Measurements from ENCODE around the gene MAPK10. TPM values are rescaled to one million over a fixed set of nuclear protein-coding genes. Genes with fewer than 3 reads are reported as not detected.
"Not testable (repeated sequence)": the region's sequence is repeated elsewhere in the genome, so short reads cannot be mapped to it uniquely, and the experiment has no call there.

The MAPK10 gene
- polyA plus RNA-seq, 1 donor from 2014 or later: 0.94 TPM

DNA sequence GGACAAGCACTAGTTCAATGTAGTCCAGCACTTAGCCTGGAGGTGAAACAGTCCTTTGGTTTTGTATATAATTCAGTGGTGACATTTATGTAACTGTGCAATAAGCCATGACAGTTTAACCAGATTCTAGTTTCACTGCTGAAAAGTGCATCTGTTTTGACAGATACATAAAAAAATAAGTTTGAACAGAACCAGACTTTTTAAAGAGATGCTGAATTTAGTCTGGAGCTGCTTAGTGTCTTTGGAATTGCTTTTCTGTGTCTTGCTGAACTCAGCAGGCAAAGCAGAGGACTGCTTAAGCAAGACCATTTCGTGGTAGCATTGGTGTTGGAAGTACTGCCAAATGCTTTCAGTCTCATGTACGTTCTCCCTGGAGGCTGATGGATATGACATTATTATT is 393.5 kb downstream of the MAPK10 start:
- H3K27ac Mint-ChIP-seq: no peak overlapping the region
- peaks cover 9% of the 10 kb centered on the region for H3K36me3 Mint-ChIP-seq
- peaks cover 0 to 4% (median 4%) of the 10 kb centered on the region in 3 donors for H3K9me3 Mint-ChIP-seq
- H3K4me1 Mint-ChIP-seq: peaks cover 6 to 23% (median 10%) of the 10 kb centered on the region in 3 donors
- H3K27me3 Mint-ChIP-seq: no peaks in the 10 kb centered on the region
- H3K4me3 Mint-ChIP-seq: no peak overlapping the region

DNA sequence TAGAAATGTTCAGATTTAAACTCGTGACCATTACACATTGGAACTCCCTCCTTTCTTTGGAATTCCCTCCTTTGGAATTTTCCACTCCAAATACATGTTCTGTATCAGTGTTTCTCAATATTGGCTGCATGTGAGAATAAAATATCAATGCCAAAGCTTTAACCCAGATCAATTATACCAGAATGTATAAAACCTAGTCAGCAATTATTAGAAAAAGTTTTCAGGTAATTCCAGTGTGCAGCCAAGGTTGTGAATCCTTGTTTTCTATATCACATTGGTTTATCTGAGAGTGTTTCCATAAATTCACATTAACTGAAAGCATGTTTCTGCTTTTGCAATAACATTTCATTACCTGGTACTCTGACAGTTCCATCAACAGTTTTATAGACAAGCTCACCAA is 394.3 kb downstream of the MAPK10 start:
- H3K27me3 Mint-ChIP-seq: no peaks in the 10 kb centered on the region
- H3K4me1 Mint-ChIP-seq: peaks cover 6 to 25% (median 10%) of the 10 kb centered on the region in 3 donors
- peak overlapping the region in 1 of 3 donors; percentile 64 for H3K27ac Mint-ChIP-seq
- peaks cover 9% of the 10 kb centered on the region for H3K36me3 Mint-ChIP-seq
- H3K4me3 Mint-ChIP-seq: no peak overlapping the region
- H3K9me3 Mint-ChIP-seq: peaks cover 0 to 4% (median 4%) of the 10 kb centered on the region in 3 donors

DNA sequence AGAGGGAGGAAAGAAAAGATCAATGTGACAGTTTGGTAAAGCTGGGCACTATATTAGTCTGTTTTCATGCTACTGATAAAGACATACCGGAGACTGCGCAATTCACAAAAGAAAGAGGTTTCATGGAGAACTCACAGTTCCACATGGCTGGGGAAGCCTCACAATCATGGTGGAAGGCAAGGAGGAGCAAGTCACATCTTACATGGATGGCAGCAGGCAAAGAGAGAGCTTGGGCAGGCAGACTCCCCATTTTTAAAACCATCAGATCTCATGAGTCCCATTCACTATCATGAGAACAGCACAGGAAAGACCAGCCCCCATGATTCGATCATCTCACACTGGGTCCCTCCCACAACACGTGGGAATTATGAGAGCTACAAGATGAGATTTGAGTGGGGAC is 394.8 kb downstream of the MAPK10 start:
- Mint-ChIP-seq H3K4me1 (peaks cover 6 to 25% (median 10%) of the 10 kb centered on the region in 3 donors), H3K36me3 (peaks cover 10% of the 10 kb centered on the region)
- not testable (repeated sequence) for H3K9me3 Mint-ChIP-seq, H3K4me3 Mint-ChIP-seq, H3K27ac Mint-ChIP-seq, H3K27me3 Mint-ChIP-seq

DNA sequence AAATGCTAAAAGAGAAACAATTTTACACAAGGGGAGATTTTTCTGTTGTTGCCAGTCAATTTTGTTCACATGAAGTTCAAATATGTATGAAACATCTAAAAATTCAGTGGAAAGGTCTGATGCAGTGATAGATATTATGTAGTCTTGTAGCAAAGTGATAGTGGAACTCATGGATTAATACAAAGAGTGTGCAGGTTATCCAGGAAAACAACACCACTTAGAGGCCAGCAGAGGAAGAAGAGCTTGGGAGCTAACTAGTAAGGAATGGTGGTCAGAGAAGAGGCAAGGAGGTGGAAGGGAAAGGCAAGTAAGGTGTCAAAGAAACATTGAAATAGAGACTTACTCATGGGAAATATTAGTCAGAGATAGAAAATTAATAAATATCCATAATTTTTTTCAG is 395.6 kb downstream of the MAPK10 start:
- H3K27me3 Mint-ChIP-seq: no peaks in the 10 kb centered on the region
- H3K9me3 Mint-ChIP-seq: peaks cover 0 to 4% (median 4%) of the 10 kb centered on the region in 3 donors
- H3K27ac Mint-ChIP-seq: peak overlapping the region in 2 of 3 donors; percentile 25 to 65
- peaks cover 11% of the 10 kb centered on the region for H3K36me3 Mint-ChIP-seq
- no peak overlapping the region for H3K4me3 Mint-ChIP-seq
- H3K4me1 Mint-ChIP-seq: peaks cover 6 to 25% (median 10%) of the 10 kb centered on the region in 3 donors

DNA sequence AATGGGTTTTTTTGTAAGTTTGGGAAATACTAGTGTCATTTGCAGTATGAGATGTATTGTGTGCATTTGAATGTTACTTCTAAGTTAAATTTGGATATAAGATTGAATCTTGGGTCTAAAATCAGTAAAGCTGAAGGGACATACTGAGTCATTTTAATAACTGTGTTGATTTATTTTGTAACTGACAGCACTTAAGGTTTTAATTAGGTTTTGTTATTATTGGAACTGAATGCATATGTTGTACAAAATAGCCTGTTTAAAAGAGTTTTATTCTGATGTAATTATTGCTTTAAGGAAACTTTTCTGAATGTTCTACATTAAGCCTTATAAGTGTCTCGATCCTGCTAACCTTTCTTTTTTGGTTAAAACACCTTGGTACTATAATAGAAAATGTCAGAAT is 396.6 kb downstream of the MAPK10 start:
- H3K4me1 Mint-ChIP-seq: peaks cover 4 to 18% (median 6%) of the 10 kb centered on the region in 3 donors
- H3K9me3 Mint-ChIP-seq: peaks cover 0 to 4% (median 4%) of the 10 kb centered on the region in 3 donors
- peak overlapping the region in 1 of 3 donors; percentile 11 for H3K27ac Mint-ChIP-seq
- no peaks in the 10 kb centered on the region for H3K27me3 Mint-ChIP-seq
- no peak overlapping the region for H3K4me3 Mint-ChIP-seq
- peaks cover 14% of the 10 kb centered on the region for H3K36me3 Mint-ChIP-seq

DNA sequence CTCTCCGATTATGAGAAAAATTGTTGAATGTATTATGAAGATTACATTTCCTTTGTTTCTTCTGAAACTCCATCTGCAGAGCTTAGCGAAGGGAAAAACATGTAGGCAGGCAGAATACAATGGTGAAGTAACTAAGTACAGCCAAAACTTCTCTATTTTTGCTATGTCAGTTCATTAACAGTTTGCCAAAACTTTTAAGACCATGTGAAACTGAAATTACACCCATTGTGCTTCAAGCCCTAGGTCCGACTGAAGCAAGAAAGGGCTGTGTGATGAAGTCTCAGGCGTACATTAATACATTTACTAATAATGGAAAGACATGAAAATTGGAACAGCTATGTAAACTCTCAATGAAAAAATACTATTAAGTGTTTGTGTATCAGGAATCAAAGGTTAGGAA is 398.0 kb downstream of the MAPK10 start:
- no peak overlapping the region for H3K4me3 Mint-ChIP-seq
- peaks cover 0 to 4% (median 4%) of the 10 kb centered on the region in 3 donors for H3K9me3 Mint-ChIP-seq
- no peaks in the 10 kb centered on the region for H3K27me3 Mint-ChIP-seq
- H3K27ac Mint-ChIP-seq: no peak overlapping the region
- peaks cover 2 to 7% (median 3%) of the 10 kb centered on the region in 3 donors for H3K4me1 Mint-ChIP-seq
- H3K36me3 Mint-ChIP-seq: peaks cover 18% of the 10 kb centered on the region

DNA sequence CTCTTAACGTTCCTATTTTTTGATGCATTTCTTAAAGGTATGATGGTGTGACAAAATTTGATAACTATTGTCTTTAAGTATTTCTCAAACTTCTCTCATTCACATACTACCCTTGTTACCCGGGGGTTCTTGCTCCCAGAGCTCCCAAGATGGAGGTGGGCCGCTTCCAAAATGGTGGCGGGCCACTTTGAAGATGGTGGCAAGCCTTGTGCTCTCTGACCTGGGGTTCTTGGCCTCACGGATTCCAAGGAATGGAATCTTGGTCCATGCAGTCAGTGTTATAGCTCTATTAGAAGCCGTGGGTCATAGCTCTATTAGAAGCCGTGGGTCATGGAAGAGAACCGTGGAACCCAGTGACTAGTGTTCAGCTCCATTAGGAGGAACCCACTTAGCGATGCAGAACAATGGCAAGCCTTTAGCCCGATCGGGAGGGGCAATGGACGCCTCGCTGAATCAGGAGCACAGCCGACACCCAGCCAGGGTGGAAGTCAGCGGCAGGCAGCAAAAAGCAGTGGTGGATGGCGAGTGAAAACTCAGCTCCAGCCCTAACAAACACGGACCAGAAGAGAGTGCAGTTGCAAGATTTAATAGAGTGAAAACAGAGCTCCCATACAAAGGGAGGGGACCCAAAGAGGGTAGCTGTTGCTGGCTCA is 403.4 kb downstream of the MAPK10 start:
- Mint-ChIP-seq H3K4me1 (peaks cover 0 to 9% (median 2%) of the 10 kb centered on the region in 3 donors), H3K27me3 (no peaks in the 10 kb centered on the region), H3K36me3 (peaks cover 11% of the 10 kb centered on the region), H3K9me3 (no peaks in the 10 kb centered on the region), H3K4me3 (no peak overlapping the region), H3K27ac (no peak overlapping the region)

DNA sequence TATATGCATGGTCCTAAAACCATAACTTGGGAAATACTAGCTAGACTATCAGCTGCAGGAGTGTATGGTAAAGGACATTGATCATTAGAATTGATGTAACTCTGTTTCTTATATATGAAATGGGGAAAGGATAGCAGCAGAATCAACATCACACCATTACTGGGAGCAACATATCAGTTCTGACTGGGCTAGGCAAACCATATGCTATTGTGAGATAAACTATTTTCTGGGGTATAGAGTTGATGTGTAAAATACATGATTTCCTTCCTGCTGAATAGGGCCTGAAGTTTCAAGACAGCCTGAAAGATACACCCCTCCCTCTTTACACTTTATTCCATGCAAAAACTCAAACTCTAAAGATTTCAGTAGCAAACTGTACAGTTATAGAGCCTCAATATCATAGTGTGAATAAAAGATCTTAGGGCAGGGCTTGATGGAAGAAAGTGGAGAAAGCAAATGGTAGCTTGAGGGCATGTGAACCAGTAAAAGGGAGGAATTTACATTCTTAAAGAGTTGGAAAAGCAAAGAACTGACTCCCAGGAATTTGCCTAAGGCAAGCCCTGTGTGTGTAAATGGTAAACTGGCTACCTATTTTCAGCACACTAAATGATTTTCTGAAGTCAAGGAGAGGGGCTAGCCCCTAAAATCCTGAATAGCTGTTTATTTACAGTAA is 404.1 kb downstream of the MAPK10 start:
- Mint-ChIP-seq H3K36me3 (peaks cover 12% of the 10 kb centered on the region), H3K27ac (no peak overlapping the region), H3K9me3 (no peaks in the 10 kb centered on the region), H3K4me1 (peaks cover 0 to 7% (median 2%) of the 10 kb centered on the region in 3 donors), H3K4me3 (no peak overlapping the region), H3K27me3 (no peaks in the 10 kb centered on the region)

DNA sequence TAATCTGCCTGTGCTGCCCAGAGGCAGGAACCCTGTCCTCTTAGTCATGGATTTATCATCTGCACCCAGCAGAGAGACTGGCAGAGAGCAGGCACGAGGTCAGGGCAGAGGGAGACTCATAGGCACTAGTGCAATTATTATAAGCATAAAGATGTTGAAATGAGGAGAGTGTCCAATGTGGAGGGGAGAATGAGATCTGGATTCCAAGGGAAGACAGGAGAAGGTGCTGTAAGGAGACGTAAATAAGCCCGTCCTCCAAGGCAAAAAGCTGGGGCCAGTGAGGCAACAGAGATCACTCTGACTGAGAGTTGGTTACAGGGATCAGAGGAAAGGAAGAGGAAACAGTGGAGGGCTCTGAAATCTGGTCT is 406.2 kb downstream of the MAPK10 start:
- Mint-ChIP-seq H3K4me3 (no peak overlapping the region), H3K36me3 (peaks cover 7% of the 10 kb centered on the region), H3K9me3 (no peaks in the 10 kb centered on the region), H3K27ac (peak overlapping the region in 1 of 3 donors; percentile 21), H3K27me3 (no peaks in the 10 kb centered on the region), H3K4me1 (peaks cover 0 to 10% (median 2%) of the 10 kb centered on the region in 3 donors)

DNA sequence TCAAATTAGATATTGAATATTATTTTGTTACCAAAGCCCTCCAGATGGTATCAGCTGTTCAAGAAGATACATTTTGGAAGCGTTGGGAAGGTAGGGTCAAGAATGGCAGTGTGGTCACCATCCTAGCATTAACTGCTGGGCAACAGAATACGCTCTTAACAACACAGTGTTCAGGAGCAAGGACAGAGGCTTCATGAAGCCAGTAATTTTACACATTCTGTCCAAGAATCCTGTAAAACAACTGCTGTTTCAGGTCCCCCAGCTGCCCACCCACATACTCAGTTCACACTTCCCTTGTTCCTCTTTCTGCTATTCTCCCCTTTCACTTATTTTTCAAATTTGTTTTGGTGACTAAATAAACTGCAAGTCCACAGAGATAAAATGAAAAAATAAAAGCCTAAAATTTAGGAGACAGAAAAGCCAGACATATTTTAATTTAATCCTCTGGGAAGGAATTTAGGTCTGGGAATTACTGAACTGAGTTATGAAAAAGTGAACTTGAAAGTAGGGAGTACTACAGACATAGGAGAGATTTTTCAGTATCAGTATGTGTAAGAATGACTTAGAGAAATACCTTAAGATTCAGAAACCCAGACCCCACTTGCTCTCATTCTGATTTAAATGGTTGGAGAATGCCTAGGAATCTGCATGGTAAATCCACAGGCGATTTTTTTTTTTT is 406.7 kb downstream of the MAPK10 start:
- no peaks in the 10 kb centered on the region for H3K27me3 Mint-ChIP-seq
- no peaks in the 10 kb centered on the region for H3K9me3 Mint-ChIP-seq
- H3K4me1 Mint-ChIP-seq: peaks cover 0 to 10% (median 2%) of the 10 kb centered on the region in 3 donors
- no peak overlapping the region for H3K27ac Mint-ChIP-seq
- H3K36me3 Mint-ChIP-seq: peaks cover 7% of the 10 kb centered on the region
- no peak overlapping the region for H3K4me3 Mint-ChIP-seq

DNA sequence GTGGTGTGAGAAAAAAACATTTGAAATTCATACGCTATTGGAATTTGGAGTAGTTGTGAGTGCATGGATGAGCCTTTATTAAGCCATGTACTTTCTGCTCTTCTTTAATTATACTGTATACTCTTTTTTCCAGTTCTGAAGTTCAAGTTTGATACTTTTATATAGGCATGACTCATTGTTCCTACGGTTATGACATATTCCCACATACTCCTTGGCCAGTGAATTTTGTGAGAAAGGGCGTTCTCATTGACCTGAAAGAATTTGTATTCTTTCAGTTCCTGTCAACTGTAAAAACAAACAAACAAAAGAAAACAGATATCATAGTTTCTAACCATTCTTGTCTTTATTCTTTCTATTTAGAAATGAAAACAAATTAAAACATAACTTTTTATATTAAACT is 407.3 kb downstream of the MAPK10 start:
- H3K27me3 Mint-ChIP-seq: no peaks in the 10 kb centered on the region
- no peaks in the 10 kb centered on the region for H3K9me3 Mint-ChIP-seq
- H3K4me3 Mint-ChIP-seq: no peak overlapping the region
- H3K4me1 Mint-ChIP-seq: peaks cover 0 to 10% (median 2%) of the 10 kb centered on the region in 3 donors
- H3K36me3 Mint-ChIP-seq: peaks cover 3% of the 10 kb centered on the region
- H3K27ac Mint-ChIP-seq: peak overlapping the region in 1 of 3 donors; percentile 9

DNA sequence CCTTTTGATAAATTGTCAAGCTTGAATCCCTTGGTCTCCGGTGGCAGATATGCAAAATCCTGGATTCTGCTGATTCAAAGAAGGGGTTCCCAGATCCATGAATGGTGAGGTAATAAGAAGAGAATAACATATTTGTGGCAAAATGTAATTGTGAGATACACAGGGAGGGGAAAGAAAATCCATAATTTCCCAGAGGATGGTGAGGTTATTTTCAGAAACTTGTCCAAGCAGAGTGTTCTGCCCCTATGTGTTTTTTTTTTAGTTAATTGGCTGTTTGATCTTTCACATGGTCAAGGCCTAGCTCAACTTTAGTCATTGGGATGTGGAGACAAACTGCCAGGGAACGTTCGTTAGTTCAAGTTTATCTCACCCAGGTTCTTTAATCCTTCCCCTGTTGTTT is 408.8 kb downstream of the MAPK10 start:
- H3K27ac Mint-ChIP-seq: no peak overlapping the region
- H3K36me3 Mint-ChIP-seq: peaks cover 8% of the 10 kb centered on the region
- H3K27me3 Mint-ChIP-seq: no peaks in the 10 kb centered on the region
- H3K4me3 Mint-ChIP-seq: no peak overlapping the region
- no peaks in the 10 kb centered on the region for H3K9me3 Mint-ChIP-seq
- peaks cover 3 to 17% (median 11%) of the 10 kb centered on the region in 3 donors for H3K4me1 Mint-ChIP-seq

DNA sequence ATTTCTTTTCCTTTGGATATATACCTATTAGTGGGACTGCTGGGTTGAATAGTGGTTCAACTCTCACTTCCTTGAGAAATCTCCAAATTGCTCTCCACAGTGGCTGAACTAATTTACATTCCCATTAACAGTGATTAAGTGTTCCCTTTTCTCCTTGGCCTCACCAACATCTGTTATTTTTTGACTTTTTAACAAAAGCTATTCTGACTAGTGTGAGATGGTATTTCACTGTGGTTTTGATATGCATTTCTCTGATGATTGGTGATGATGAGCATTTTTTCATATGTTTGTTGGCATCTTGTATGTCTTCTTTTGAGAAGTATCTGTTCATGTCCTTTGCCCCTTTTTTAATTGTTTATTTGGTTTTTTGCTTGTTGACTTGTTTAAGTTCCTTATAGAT is 413.0 kb downstream of the MAPK10 start:
- Mint-ChIP-seq H3K36me3 (peaks cover 17% of the 10 kb centered on the region), H3K4me1 (peaks cover 1 to 11% (median 10%) of the 10 kb centered on the region in 3 donors), H3K27me3 (no peaks in the 10 kb centered on the region), H3K4me3 (no peak overlapping the region), H3K27ac (peak overlapping the region in 1 of 3 donors; percentile 43), H3K9me3 (no peaks in the 10 kb centered on the region)

DNA sequence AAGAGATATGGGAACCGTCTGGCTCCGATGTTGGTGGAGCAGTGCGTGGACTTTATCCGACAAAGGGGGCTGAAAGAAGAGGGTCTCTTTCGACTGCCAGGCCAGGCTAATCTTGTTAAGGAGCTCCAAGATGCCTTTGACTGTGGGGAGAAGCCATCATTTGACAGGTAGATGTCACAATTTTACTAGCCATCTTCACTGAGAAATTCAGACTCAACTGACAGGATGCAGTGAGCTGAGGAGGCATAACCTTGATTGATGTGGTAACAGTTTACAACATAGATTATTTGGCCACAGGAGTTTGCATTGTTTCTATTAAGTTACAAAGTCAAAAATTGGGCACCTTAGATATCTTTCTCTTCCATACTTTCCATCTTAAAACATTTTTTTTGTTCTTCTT is 417.7 kb downstream of the MAPK10 start:
- Mint-ChIP-seq H3K27ac (peak overlapping the region in 1 of 3 donors; percentile 40), H3K9me3 (no peaks in the 10 kb centered on the region), H3K4me3 (no peak overlapping the region), H3K27me3 (no peaks in the 10 kb centered on the region), H3K36me3 (peaks cover 13% of the 10 kb centered on the region), H3K4me1 (peaks cover 4 to 16% (median 13%) of the 10 kb centered on the region in 3 donors)

DNA sequence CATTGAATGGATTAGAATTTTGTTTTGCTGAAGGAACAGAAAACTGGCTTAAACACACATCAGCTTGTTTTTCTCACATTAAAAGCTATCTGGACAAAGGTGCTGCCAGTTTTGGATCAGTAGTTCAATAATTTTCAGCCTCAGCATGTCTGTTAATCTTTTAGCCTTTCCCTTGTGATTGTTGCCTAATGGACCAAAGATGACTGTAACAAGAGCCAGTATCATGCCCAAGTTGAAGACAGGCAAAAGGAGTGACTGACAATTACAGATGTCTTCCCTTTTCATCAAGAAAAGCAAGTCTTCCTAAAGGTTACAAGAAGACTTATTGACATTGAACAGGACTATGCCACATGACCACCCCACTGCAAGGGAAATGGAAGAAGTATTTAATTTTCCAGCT is 419.7 kb downstream of the MAPK10 start:
- no peaks in the 10 kb centered on the region for H3K9me3 Mint-ChIP-seq
- peaks cover 3 to 14% (median 5%) of the 10 kb centered on the region in 3 donors for H3K4me1 Mint-ChIP-seq
- peak overlapping the region in 1 of 3 donors; percentile 50 for H3K27ac Mint-ChIP-seq
- no peaks in the 10 kb centered on the region for H3K27me3 Mint-ChIP-seq
- peaks cover 11% of the 10 kb centered on the region for H3K36me3 Mint-ChIP-seq
- H3K4me3 Mint-ChIP-seq: no peak overlapping the region

Measured in IgD-negative memory B cell (primary cell).